Left ventricle myocardium inferior (tissue), 1 donor: ENCODE measurements around the gene MGAT4B. TPM values are rescaled to one million over a fixed set of nuclear protein-coding genes. Genes with fewer than 3 reads are reported as not detected.

Experiments
- DNase-seq: peaks from one replicate; pipeline ENCODE4 v3.0.0-alpha.2; 2020
- H3K27ac ChIP-seq: fragments of 200-600 bp; replicated peaks from 2 replicates; pipeline ENCODE4 v1.8.0; 2021
- H3K27me3 ChIP-seq: fragments of 200-600 bp; 2 replicates; pipeline ENCODE4 v1.8.0; 2021; ENCODE audit warnings: low read depth
- H3K36me3 ChIP-seq: fragments of 200-600 bp; 2 replicates; pipeline ENCODE4 v1.8.0; 2021
- H3K4me1 ChIP-seq: fragments of 200-600 bp; 2 replicates; pipeline ENCODE4 v1.8.0; 2021
- H3K4me3 ChIP-seq: fragments of 200-600 bp; 2 replicates; pipeline ENCODE4 v1.8.0; 2021; ENCODE audit warnings: mild to moderate bottlenecking, moderate library complexity
- H3K9me3 ChIP-seq: fragments of 200-600 bp; replicated peaks from 2 replicates; pipeline ENCODE4 v1.8.0; 2021
- intact Hi-C: fragments of 100-400 bp; cut with micrococcal nuclease; formaldehyde crosslinking; loops from one replicate; pipeline ENCODE4 v1.11.0; 2022
- total RNA-seq: library from RNA; stranded (reverse); fragmentation: NEBNext Ultra II Directional; extraction: Animal tissue kit (Norgen Biotek cat#: 25700); gene quantifications from one replicate; pipeline ENCODE4 v1.2.1, GENCODE V29; 2021
- TF ChIP-seq, protein P1 (sequence below): fragments of 200-600 bp; IDR thresholded peaks from 2 replicates; pipeline ENCODE4 v1.8.0; 2021; ENCODE audit warnings: antibody characterized with exemption, mild to moderate bottlenecking, borderline replicate concordance
- donor health status: DM: no; HTN: yes; CAD: no; lungs with severe emphysema.

Gene MGAT4B
- total RNA-seq, 1 donor from 2014 or later: 98.7 TPM

DNA sequence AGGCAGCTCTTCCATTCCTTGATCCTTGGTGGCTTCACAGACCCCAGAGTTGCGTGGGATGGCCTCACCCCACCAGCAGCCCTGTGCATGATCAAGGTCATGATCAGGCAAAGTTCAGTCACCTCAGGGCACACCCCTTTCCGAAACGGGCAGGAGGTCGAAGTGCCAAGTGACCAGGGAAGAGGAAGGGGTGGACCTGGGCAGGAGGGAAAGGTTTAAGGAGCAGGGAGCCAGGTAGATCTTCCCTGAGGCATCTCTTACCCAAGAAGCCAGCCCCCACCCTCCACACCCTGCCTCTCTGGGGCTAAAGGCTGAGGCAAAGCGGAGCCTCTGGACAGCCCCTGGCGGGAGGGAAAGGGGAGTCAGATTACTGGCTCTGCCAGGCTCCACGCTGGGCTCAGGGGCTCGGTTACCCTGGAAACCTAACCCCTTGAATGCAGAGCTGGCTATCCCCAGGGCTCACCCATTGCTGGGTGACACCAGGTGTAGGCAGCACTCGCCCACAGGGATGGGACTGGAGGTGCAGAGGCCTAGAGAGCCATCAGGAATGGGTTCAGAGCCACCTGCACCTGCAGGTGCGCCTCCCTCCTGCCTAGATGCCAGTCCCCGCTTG lies 3.6 kb downstream of the MGAT4B start:
- DNase-seq: no peak
- no peak overlapping the region for H3K27ac ChIP-seq
- no peaks in the 10 kb centered on the region for H3K9me3 ChIP-seq
- TF ChIP-seq, protein P1, sequence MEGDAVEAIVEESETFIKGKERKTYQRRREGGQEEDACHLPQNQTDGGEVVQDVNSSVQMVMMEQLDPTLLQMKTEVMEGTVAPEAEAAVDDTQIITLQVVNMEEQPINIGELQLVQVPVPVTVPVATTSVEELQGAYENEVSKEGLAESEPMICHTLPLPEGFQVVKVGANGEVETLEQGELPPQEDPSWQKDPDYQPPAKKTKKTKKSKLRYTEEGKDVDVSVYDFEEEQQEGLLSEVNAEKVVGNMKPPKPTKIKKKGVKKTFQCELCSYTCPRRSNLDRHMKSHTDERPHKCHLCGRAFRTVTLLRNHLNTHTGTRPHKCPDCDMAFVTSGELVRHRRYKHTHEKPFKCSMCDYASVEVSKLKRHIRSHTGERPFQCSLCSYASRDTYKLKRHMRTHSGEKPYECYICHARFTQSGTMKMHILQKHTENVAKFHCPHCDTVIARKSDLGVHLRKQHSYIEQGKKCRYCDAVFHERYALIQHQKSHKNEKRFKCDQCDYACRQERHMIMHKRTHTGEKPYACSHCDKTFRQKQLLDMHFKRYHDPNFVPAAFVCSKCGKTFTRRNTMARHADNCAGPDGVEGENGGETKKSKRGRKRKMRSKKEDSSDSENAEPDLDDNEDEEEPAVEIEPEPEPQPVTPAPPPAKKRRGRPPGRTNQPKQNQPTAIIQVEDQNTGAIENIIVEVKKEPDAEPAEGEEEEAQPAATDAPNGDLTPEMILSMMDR: no peak
- no peak overlapping the region for H3K4me3 ChIP-seq
- no peaks in the 10 kb centered on the region for H3K27me3 ChIP-seq
- intact Hi-C loops: no loop called here
- H3K4me1 ChIP-seq: peaks cover 63% of the 10 kb centered on the region
- H3K36me3 ChIP-seq: peaks cover 32% of the 10 kb centered on the region

DNA sequence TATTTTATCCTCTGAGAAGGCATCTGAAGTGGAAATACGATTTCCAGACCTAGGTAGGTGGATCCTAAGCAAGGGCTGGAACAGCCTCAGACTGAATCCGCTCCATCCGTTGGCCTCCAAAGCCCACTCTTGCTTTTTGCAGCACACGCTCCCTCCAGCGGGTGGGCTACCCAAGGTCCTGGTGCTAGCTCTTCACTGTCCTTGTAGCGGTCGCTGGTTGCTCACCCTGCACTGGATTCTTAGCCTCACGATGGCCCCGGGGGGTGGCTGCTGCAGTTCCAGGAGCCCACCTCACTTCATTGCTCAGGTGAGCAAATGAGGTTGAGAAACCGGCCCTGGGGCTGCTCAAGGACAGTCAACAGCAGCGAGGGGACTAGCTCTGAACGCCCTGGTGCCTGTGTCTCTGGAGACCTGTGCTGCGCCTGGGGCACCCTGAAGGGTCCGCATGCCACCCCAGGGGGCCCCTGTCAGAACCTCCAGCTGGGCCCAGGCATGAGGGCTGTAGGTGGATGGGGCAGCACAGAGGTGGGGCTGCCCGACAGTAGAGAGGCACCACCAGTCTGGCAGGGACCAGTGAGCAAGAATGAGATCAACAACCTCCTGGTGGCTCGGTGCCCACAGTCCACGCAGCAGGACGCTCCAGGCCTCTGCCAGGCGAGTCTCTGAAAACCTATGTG lies 4.3 kb downstream of the MGAT4B start:
- Histone ChIP-seq H3K4me1 (peaks cover 60% of the 10 kb centered on the region), H3K27ac (no peak overlapping the region), H3K4me3 (no peak overlapping the region), H3K9me3 (no peaks in the 10 kb centered on the region), H3K36me3 (peaks cover 39% of the 10 kb centered on the region), H3K27me3 (no peaks in the 10 kb centered on the region)
- intact Hi-C loops: no loop called here
- DNase-seq: no peak
- TF ChIP-seq, protein P1: no peak

DNA sequence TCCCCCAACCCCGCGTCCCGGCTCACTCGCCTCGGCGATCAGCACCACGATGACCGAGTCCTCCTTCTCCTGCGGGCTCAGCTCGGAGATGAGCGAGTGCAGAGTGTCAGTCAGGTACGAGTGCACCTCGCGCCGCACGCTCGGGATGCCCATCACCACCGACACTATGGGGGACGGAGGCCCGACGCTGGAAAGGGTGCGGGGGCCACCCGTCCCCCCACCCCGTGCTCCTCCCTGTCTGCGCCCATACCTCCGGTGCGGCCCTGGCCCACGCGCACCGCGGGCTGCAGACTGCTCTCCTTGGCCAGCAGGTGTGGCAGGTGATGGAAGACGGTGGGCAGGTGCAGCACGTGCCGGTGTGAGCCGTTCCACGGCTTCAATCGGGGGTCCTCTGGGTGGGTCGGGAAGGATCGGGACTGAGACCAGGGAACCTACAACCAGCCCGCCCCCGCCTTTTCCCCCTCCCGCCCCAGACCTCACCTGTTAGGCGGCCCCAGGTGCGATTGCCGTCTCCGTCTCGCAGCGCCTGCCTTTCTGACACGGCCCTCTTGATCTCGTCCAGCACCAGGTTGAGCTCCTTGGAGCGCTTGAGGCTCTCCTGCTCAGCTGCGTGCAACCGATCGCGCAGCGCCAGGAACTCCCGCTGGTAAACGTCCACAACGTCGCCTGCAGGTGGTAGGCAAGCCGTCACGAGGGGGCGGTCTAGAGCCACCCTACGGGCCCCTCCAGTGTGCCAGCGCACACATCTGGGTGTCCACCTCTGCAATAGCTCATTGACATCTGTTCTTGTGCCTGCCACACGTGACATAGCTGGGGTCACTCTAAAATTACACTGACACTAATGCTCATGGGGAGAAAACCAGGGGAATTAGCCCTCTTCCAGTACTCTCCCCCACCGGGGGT lies 5.1 kb downstream of the MGAT4B start:
- DNase-seq: peak; percentile 74
- peaks cover 63% of the 10 kb centered on the region for H3K4me1 ChIP-seq
- TF ChIP-seq, protein P1: peak; percentile 70
- H3K27ac ChIP-seq: no peak overlapping the region
- no peaks in the 10 kb centered on the region for H3K27me3 ChIP-seq
- no peaks in the 10 kb centered on the region for H3K9me3 ChIP-seq
- peaks cover 41% of the 10 kb centered on the region for H3K36me3 ChIP-seq
- intact Hi-C loops: no loop called here
- no peak overlapping the region for H3K4me3 ChIP-seq

DNA sequence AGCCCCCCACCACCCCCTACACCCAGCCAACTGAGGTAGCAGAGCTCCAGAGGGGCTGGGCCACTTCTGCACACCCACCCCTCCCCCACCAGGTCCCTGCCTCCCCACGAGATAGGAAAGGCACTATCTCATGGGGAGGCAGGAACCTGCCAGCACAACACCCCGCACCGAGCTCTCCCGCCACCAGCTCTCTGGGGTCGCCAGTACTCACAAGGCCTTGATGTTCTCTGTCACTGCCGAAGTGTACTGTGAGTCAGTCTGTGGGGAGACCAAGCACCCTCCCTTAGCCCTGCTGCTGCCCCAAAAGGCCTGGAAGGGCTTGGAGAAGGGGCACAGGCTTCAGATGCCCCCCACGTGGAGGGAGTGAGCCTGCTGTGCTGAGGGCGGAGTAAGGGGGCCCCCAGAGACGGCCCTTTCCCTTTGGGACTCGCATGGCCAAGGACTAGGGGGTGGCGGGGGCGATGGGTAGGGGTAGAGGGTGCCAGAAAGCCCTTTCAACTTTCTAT lies 5.9 kb downstream of the MGAT4B start:
- intact Hi-C loops: no loop called here
- no peak for DNase-seq
- H3K4me1 ChIP-seq: peaks cover 67% of the 10 kb centered on the region

More for the DNA sequence above, 5.9 kb downstream of the MGAT4B start:
- Histone ChIP-seq H3K4me3 (no peak overlapping the region), H3K27me3 (no peaks in the 10 kb centered on the region), H3K27ac (no peak overlapping the region), H3K9me3 (no peaks in the 10 kb centered on the region), H3K36me3 (peaks cover 41% of the 10 kb centered on the region)
- TF ChIP-seq, protein P1: no peak
